Liver (tissue), 3 donors: ENCODE measurements around the gene SLBP.

Experiments used
- JUND ChIP-seq, 2 donors: IDR thresholded peaks; 2 replicates each; pipeline ENCODE4 v1.6.1; 2016; ENCODE audit warnings: antibody characterized with exemption in 2 of 2
- TAF1 ChIP-seq: conservative IDR thresholded peaks from 2 replicates; pipeline ENCODE4 v1.6.1; 2016; ENCODE audit warnings: antibody characterized with exemption, mild to moderate bottlenecking
- TF ChIP-seq, protein P1 (sequence below): fragments of 150-350 bp; IDR thresholded peaks from 2 replicates; pipeline ENCODE4 v1.5.1; 2017; ENCODE audit warnings: improper control_type of control experiment, low read depth, low read length; ENCODE audit not compliant: missing input control
- TF ChIP-seq, protein P2 (sequence below): IDR thresholded peaks from 2 replicates; pipeline ENCODE4 v1.6.1; 2016; ENCODE audit warnings: antibody characterized with exemption
- TF ChIP-seq, protein P3 (sequence below): IDR thresholded peaks from 2 replicates; pipeline ENCODE4 v1.6.1; 2016; ENCODE audit warnings: antibody characterized with exemption
- donor health status: healthy.
- donor health status: healthy.

DNA sequence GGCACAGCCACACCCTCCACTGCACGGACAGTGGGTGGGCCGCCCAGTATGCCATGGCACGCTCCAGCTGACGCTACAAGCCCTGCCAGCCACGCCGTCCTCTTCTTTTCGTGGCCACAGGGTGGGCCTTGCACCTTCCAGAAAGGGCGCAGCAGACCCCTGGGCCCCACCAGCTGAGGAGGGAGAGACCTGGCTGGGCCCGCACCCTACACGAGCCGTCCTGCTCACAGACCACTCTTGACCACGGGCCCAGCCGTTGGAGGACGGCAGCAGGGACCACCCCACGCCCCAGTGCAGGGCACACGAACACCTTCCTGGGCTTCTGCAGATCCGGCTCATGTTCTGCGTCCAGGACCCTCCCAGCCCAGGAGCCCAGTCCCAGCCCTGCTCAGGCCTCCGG is 55.1 kb downstream of the SLBP start:
- TF ChIP-seq, protein P1, sequence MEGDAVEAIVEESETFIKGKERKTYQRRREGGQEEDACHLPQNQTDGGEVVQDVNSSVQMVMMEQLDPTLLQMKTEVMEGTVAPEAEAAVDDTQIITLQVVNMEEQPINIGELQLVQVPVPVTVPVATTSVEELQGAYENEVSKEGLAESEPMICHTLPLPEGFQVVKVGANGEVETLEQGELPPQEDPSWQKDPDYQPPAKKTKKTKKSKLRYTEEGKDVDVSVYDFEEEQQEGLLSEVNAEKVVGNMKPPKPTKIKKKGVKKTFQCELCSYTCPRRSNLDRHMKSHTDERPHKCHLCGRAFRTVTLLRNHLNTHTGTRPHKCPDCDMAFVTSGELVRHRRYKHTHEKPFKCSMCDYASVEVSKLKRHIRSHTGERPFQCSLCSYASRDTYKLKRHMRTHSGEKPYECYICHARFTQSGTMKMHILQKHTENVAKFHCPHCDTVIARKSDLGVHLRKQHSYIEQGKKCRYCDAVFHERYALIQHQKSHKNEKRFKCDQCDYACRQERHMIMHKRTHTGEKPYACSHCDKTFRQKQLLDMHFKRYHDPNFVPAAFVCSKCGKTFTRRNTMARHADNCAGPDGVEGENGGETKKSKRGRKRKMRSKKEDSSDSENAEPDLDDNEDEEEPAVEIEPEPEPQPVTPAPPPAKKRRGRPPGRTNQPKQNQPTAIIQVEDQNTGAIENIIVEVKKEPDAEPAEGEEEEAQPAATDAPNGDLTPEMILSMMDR: no peak
- TF ChIP-seq TAF1 (no peak), JUND (IDR thresholded peaks at IDR 0.05) (no peak)
- TF ChIP-seq, protein P2, sequence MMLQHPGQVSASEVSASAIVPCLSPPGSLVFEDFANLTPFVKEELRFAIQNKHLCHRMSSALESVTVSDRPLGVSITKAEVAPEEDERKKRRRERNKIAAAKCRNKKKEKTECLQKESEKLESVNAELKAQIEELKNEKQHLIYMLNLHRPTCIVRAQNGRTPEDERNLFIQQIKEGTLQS: no peak
- TF ChIP-seq, protein P3, sequence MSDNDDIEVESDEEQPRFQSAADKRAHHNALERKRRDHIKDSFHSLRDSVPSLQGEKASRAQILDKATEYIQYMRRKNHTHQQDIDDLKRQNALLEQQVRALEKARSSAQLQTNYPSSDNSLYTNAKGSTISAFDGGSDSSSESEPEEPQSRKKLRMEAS: no peak
